Measurements from ENCODE around the gene GLOD5.
A peak's percentile ranks its signal among the peaks of the same experiment; 100 is the strongest.

GLOD5 gene

DNA sequence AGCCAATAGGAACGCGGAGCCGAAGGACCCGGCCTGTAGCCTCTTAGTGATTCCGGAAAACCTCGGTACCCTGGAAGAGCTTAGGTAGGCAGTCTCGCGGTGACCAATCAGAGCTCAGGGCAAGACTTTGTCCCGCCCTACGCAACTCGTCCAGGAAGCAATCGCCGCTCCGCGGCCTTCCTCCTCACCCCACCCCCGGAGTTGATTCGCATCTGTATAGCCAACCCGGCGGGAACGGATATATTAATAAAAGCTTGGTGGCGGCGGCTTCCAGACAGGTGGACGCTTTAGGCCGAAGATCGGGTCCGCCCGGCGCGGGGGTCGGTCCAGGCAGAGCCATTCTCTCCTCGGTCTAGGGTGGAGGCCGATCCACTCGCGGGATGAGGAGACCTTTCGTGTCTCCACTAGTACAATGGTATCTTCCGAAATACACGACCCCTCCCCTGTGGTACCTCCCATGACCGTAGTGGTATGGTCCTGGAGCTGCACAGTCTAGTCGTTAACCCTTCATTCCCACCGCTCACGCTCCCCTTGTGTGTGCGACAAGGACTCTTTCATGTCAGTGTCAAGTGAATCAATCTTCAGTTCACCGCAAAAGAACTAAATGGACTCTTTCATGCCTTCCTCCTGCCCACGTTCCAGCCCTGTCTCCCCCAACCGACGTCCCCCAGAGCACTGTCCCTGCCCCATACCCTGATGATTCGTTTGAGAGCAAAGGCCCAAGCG, 24.2 kb upstream of the GLOD5 start:
- peak; percentile 97 for DNase-seq (ENCODE audit: low read depth, low spot score)
- TF ChIP-seq, protein P1, sequence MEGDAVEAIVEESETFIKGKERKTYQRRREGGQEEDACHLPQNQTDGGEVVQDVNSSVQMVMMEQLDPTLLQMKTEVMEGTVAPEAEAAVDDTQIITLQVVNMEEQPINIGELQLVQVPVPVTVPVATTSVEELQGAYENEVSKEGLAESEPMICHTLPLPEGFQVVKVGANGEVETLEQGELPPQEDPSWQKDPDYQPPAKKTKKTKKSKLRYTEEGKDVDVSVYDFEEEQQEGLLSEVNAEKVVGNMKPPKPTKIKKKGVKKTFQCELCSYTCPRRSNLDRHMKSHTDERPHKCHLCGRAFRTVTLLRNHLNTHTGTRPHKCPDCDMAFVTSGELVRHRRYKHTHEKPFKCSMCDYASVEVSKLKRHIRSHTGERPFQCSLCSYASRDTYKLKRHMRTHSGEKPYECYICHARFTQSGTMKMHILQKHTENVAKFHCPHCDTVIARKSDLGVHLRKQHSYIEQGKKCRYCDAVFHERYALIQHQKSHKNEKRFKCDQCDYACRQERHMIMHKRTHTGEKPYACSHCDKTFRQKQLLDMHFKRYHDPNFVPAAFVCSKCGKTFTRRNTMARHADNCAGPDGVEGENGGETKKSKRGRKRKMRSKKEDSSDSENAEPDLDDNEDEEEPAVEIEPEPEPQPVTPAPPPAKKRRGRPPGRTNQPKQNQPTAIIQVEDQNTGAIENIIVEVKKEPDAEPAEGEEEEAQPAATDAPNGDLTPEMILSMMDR (IDR thresholded peaks at IDR 0.05; ENCODE audit: low read depth, low read length), result no peak
- in situ Hi-C loops (cut with HindIII; ENCODE audit: low sequenced_read_pairs), result no loop called here
- H3K4me3 ChIP-seq (ENCODE audit: low read depth, low read length), result peak overlapping the region; percentile 54

DNA sequence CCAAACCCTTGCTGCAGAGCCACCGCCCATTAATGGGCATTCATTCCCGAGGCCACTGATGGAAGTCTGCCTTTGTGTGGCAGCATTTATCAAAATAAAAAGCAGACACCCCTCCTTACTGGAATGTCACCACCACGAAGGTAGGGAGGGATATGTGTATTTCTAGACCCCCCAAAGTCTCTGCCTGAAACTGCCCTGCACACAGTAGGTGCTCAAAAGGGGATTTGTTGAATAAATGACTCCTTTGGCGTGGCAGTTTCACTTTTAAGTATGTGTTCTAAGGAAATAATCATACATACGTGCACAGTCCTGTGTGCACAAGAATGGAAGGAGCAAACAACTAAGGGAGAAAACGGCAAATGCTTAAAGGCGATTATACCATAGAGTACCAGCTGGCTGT, 23.6 kb upstream of the GLOD5 start:
- H3K4me3 ChIP-seq (ENCODE audit: low read depth, low read length), result peak overlapping the region; percentile 54
- DNase-seq (ENCODE audit: low read depth, low spot score), result no peak
- in situ Hi-C loops (cut with HindIII; ENCODE audit: low sequenced_read_pairs), result no loop called here
- TF ChIP-seq, protein P1 (IDR thresholded peaks at IDR 0.05; ENCODE audit: low read depth, low read length), result no peak

DNA sequence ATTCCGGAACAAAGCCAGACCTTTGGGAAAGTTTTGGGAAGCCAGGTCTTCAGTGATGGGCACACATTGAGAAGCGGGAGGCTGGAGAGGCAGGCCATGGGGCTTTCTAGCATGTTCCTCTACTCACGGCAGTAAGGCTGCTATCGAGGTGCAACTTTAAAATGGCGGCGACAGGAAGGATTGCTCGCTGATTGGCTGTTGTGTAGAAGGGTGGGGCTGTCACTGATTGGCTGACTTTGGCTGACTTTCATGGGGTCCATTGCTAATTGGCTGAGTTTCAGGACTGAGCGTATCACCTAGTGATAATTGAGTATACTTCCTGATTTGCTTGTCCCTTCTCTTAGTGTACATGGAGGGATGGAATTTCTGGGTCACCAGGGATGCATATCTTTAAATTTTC, 19.7 kb upstream of the GLOD5 start:
- DNase-seq (ENCODE audit: low read depth, low spot score), result no peak
- in situ Hi-C loops (cut with HindIII; ENCODE audit: low sequenced_read_pairs), result no loop called here
- no peak overlapping the region for H3K4me3 ChIP-seq (ENCODE audit: low read depth, low read length)
- TF ChIP-seq, protein P1 (IDR thresholded peaks at IDR 0.05; ENCODE audit: low read depth, low read length), result no peak

DNA sequence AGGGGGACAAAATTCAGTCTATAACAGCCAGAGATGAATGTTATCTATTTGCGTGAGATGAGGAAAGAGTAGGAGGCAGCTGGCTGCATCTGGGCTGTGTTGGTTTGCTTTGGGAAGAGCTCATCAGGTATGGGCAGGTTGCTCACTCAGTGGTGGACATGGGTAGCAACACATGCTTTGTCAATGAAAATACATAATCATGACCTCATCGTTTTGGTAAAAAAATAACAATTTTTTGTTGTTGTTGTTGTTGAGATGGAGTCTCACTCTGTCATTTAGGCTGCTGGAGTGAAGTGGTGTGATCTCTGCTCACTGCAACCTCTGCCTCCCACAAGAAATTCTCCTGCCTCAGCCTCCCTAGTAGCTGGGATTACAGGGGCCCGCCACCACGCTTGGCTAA, 16.3 kb upstream of the GLOD5 start:
- H3K4me3 ChIP-seq (ENCODE audit: low read depth, low read length), result no peak overlapping the region
- DNase-seq (ENCODE audit: low read depth, low spot score), result no peak
- TF ChIP-seq, protein P1 (IDR thresholded peaks at IDR 0.05; ENCODE audit: low read depth, low read length), result no peak
- in situ Hi-C loops (cut with HindIII; ENCODE audit: low sequenced_read_pairs), result no loop called here

DNA sequence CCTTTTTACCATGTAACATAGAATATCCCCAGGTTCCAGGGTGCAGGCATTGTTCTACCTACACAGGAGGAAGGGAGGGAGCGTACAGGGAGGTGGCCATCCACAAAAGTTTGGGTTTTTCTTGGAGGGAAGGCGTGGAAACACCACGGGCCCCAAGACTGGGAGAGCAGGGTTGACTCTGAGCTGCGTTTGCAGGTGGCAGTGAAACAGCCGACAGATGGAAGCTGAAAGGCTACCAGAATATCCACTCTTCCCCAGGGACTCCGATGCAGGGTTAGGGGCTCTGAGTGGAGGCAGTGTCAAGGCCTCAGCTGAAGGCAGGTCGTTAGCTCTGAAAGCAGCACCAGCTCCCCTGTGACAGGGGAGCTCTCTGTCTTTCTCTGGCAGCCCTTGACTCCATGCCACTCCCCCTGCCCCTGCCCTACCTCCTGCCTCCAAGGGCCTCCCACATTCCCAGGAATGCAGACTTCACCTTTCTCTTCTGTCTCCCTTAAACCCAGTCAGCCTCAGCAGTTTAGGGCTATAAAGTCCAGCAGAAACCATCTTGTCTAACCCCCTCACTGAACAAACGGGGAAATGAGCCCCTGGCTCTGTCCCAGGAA, 14.0 kb upstream of the GLOD5 start:
- in situ Hi-C loops (cut with HindIII; ENCODE audit: low sequenced_read_pairs), result no loop called here
- no peak overlapping the region for H3K4me3 ChIP-seq (ENCODE audit: low read depth, low read length)
- TF ChIP-seq, protein P1 (IDR thresholded peaks at IDR 0.05; ENCODE audit: low read depth, low read length), result no peak
- DNase-seq (ENCODE audit: low read depth, low spot score), result no peak

DNA sequence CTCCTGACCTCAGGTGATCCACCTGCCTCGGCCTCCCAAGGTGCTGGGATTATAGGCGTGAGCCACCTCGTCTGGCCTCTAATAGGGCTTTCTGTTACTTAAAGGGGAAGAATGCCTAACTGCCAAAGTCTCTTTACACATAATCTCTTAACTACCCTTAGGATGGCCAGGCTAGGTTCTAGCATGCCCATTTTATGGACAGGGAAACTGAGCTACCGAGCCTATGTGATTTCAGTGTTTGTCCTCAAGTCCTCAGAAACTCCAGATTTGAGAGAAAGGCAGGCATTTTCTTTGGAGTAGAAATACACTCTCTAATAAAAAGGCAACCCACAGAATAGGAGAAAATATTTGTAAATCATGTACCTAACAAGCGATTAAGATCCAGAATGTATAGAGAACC, 12.4 kb upstream of the GLOD5 start:
- no peak overlapping the region for H3K4me3 ChIP-seq (ENCODE audit: low read depth, low read length)
- in situ Hi-C loops (cut with HindIII; ENCODE audit: low sequenced_read_pairs), result no loop called here
- no peak for DNase-seq (ENCODE audit: low read depth, low spot score)
- TF ChIP-seq, protein P1 (IDR thresholded peaks at IDR 0.05; ENCODE audit: low read depth, low read length), result no peak

Measured in astrocyte of the spinal cord (primary cell).